ENCODE measurements around the gene TFRC. TPM values are rescaled to one million over a fixed set of nuclear protein-coding genes. Genes with fewer than 3 reads are reported as not detected.

The TFRC gene
- total RNA-seq, 1 donor from 2014 or later = 93.4 TPM

Small RNAs within 50 kb of the gene (small RNA-seq; reads per million reads assigned to genes)
- gene RNU7-18P = not detected

Other genes with a start within 250 kb of the TFRC start
- 9.9 TPM for gene TNK2, start 173.5 kb downstream of the TFRC start, total RNA-seq
- gene ZDHHC19, start 129.3 kb upstream of the TFRC start, total RNA-seq = not detected
- 2.1 TPM for gene SLC51A, start 134.4 kb upstream of the TFRC start, total RNA-seq
- 35.0 TPM for gene PCYT1A, start 205.6 kb upstream of the TFRC start, total RNA-seq
- gene DYNLT2B, start 236.2 kb upstream of the TFRC start, total RNA-seq = 4.2 TPM